Measurements from ENCODE around the gene SYPL1. TPM values are rescaled to one million over a fixed set of nuclear protein-coding genes. Genes with fewer than 3 reads are reported as not detected.

SYPL1 gene
- polyA plus RNA-seq, 1 donor from 2014 or later: 17.4 TPM

- no peaks in the 10 kb centered on the region for H3K36me3 ChIP-seq (ENCODE audit: insufficient read depth, low read length)
- no peak for TF ChIP-seq SMC3 (conservative IDR thresholded peaks at IDR 0.05; ENCODE audit: poor library complexity)
- TF ChIP-seq REST (IDR thresholded peaks at IDR 0.05; ENCODE audit: borderline replicate concordance): no peak
- TF ChIP-seq TAF1 (IDR thresholded peaks at IDR 0.05; ENCODE audit: low read depth): no peak
- TF ChIP-seq EZH2 (IDR thresholded peaks at IDR 0.05; ENCODE audit: borderline replicate concordance, insufficient read depth, low read length, poor library complexity, severe bottlenecking): no peak
- TF ChIP-seq EP300 (conservative IDR thresholded peaks at IDR 0.05; ENCODE audit: poor library complexity, severe bottlenecking): no peak
- TF ChIP-seq RAD21 (conservative IDR thresholded peaks at IDR 0.05): no peak
- no peak for TF ChIP-seq CTCF (IDR thresholded peaks at IDR 0.05; ENCODE audit: poor library complexity, severe bottlenecking)
- TF ChIP-seq MXI1 (conservative IDR thresholded peaks at IDR 0.05; ENCODE audit: poor library complexity, severe bottlenecking): no peak
- TF ChIP-seq POLR2AphosphoS5 (IDR thresholded peaks at IDR 0.05): no peak
- no peak overlapping the region for H3K27ac ChIP-seq (ENCODE audit: low read length)
- no peaks in the 10 kb centered on the region for H3K9me3 ChIP-seq (ENCODE audit: low read length)
- peak overlapping the region; percentile 1 for H3K4me3 ChIP-seq (ENCODE audit: low read length)
- H3K27me3 ChIP-seq (ENCODE audit: insufficient read depth, low read depth, low read length): no peaks in the 10 kb centered on the region
- H3K9ac ChIP-seq (ENCODE audit: low read length): no peak overlapping the region
- H2AFZ ChIP-seq (ENCODE audit: low read depth, low read length): no peak overlapping the region
- no peaks in the 10 kb centered on the region for H3K9me2 ChIP-seq (ENCODE audit: insufficient read depth, low read length)
- H3K79me2 ChIP-seq (replicated peaks; ENCODE audit: insufficient read depth, low read length): no peaks in the 10 kb centered on the region
- H4K20me1 ChIP-seq (ENCODE audit: insufficient read depth): no peaks in the 10 kb centered on the region
- H3F3A ChIP-seq (ENCODE audit: insufficient read depth, low read length, poor library complexity, severe bottlenecking): no peaks in the 10 kb centered on the region
- H3K4me2 ChIP-seq (ENCODE audit: low read length): no peak overlapping the region
Measured at GRCh38 chr7:106075937-106076336, 36.2 kb downstream of the SYPL1 start.

- Histone ChIP-seq H3K9ac (ENCODE audit: low read length) (no peak overlapping the region), H3K27me3 (ENCODE audit: insufficient read depth, low read depth, low read length) (no peaks in the 10 kb centered on the region), H3K36me3 (ENCODE audit: insufficient read depth, low read length) (no peaks in the 10 kb centered on the region), H3K9me3 (ENCODE audit: low read length) (no peaks in the 10 kb centered on the region), H3F3A (ENCODE audit: insufficient read depth, low read length, poor library complexity, severe bottlenecking) (no peaks in the 10 kb centered on the region), H2AFZ (ENCODE audit: low read depth, low read length) (no peak overlapping the region), H3K9me2 (ENCODE audit: insufficient read depth, low read length) (no peaks in the 10 kb centered on the region), H3K4me3 (ENCODE audit: low read length) (no peak overlapping the region), H3K27ac (ENCODE audit: low read length) (no peak overlapping the region), H3K4me2 (ENCODE audit: low read length) (no peak overlapping the region), H3K79me2 (replicated peaks; ENCODE audit: insufficient read depth, low read length) (no peaks in the 10 kb centered on the region), H4K20me1 (ENCODE audit: insufficient read depth) (no peaks in the 10 kb centered on the region)
- TF ChIP-seq REST (IDR thresholded peaks at IDR 0.05; ENCODE audit: borderline replicate concordance): no peak
- TF ChIP-seq RAD21 (conservative IDR thresholded peaks at IDR 0.05): no peak
- TF ChIP-seq SMC3 (conservative IDR thresholded peaks at IDR 0.05; ENCODE audit: poor library complexity): no peak
- TF ChIP-seq CTCF (IDR thresholded peaks at IDR 0.05; ENCODE audit: poor library complexity, severe bottlenecking): no peak
- TF ChIP-seq EZH2 (IDR thresholded peaks at IDR 0.05; ENCODE audit: borderline replicate concordance, insufficient read depth, low read length, poor library complexity, severe bottlenecking): no peak
- no peak for TF ChIP-seq MXI1 (conservative IDR thresholded peaks at IDR 0.05; ENCODE audit: poor library complexity, severe bottlenecking)
- no peak for TF ChIP-seq EP300 (conservative IDR thresholded peaks at IDR 0.05; ENCODE audit: poor library complexity, severe bottlenecking)
- no peak for TF ChIP-seq POLR2AphosphoS5 (IDR thresholded peaks at IDR 0.05)
Measured at GRCh38 chr7:106074257-106074656, 37.9 kb downstream of the SYPL1 start.
